Keratinocyte (primary cell): Measurements from ENCODE around the gene BSPRY.

ENCODE experiments used
- EZH2 ChIP-seq: IDR thresholded peaks from one replicate; pipeline ENCODE4 v1.6.1; 2012; ENCODE audit warnings: inconsistent platforms, mild to moderate bottlenecking, low read length, moderate library complexity
- TF ChIP-seq, protein P1 (sequence below), 3 experiments: IDR thresholded peaks in 1 of 3; conservative IDR thresholded peaks in 1 of 3; optimal IDR thresholded peaks in 1 of 3; 2 replicates in 2 of 3; 3 replicates in 1 of 3; pipeline versions ENCODE3 to v1.5.1; 2011; ENCODE audit warnings: low read length in 3 of 3, mild to moderate bottlenecking in 3 of 3, moderate library complexity in 2 of 3, control low read depth in 1 of 3, inconsistent platforms in 1 of 3; ENCODE audit not compliant: insufficient read depth in 2 of 3; ENCODE audit errors: extremely low read depth in 1 of 3

DNA sequence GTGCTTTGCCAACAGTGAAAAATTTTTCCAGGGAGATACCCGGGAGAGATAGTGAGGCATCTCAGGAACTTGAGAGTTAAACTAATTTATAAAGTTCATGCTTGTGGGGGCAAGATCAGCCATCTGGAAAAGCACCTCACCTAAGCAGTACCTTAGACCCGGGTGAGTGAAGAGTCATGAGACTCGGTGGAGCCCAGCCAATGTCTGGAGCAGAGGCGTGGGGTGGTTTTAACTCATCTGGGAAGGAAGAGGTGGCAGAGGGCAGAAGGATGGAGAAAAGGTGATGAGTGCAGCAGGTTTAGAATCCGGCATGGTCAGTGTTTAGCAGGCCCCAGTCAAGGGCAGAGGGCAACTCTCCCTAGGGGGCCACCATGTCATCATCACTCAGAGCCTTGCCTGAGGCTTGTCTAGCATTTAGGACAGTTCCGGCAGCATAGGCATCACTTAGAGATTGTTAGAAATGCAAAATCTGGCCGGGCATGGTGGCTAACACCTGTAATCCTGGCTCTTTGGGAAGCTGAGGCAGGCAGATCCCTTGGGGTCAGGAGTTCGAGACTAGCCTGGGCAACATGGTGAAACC, 41.9 kb upstream of the BSPRY start:
- TF ChIP-seq, protein P1, sequence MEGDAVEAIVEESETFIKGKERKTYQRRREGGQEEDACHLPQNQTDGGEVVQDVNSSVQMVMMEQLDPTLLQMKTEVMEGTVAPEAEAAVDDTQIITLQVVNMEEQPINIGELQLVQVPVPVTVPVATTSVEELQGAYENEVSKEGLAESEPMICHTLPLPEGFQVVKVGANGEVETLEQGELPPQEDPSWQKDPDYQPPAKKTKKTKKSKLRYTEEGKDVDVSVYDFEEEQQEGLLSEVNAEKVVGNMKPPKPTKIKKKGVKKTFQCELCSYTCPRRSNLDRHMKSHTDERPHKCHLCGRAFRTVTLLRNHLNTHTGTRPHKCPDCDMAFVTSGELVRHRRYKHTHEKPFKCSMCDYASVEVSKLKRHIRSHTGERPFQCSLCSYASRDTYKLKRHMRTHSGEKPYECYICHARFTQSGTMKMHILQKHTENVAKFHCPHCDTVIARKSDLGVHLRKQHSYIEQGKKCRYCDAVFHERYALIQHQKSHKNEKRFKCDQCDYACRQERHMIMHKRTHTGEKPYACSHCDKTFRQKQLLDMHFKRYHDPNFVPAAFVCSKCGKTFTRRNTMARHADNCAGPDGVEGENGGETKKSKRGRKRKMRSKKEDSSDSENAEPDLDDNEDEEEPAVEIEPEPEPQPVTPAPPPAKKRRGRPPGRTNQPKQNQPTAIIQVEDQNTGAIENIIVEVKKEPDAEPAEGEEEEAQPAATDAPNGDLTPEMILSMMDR (optimal IDR thresholded peaks at IDR 0.05 in 1 of 3, IDR thresholded peaks at IDR 0.05 in 1 of 3, conservative IDR thresholded peaks at IDR 0.05 in 1 of 3; ENCODE audit: extremely low read depth in 1 of 3, insufficient read depth in 2 of 3, low read length in 3 of 3), result no peak
- no peak for TF ChIP-seq EZH2
